Kidney (tissue), 14 donors: ENCODE data around the gene CCDC172. TPM values are rescaled to one million over a fixed set of nuclear protein-coding genes. Genes with fewer than 3 reads are reported as not detected.
"Not testable (repeated sequence)": the region's sequence is repeated elsewhere in the genome, so short reads cannot be mapped to it uniquely, and the experiment has no call there.

ENCODE experiments used
- DNase-seq, 5 donors: peaks; one replicate each; pipeline ENCODE4 v3.0.0-alpha.2; 2013 to 2020
- FAIRE-seq: peaks from 2 replicates; lab custom pipeline; 2012; peaks lifted over from hg19 to GRCh38; lab: Jason Lieb, UNC
- H3K27ac ChIP-seq, 2 donors: one replicate each; pipeline ENCODE4 v1.7.0; 2013; ENCODE audit warnings: low read depth in 2 of 2, low read length in 2 of 2, inconsistent platforms in 1 of 2
- H3K27me3 ChIP-seq: one replicate; pipeline ENCODE4 v1.7.1; 2013; ENCODE audit warnings: low read length, inconsistent platforms; ENCODE audit not compliant: control insufficient read depth, insufficient read depth
- H3K36me3 ChIP-seq, 3 donors: one replicate each; pipeline versions ENCODE4 v1.7.0 to v1.7.1; 2013; ENCODE audit warnings: low read length in 3 of 3, control low read depth in 1 of 3, inconsistent platforms in 1 of 3; ENCODE audit not compliant: insufficient read depth in 3 of 3, control insufficient read depth in 2 of 3
- H3K4me1 ChIP-seq, 3 donors: one replicate each; pipeline versions ENCODE4 v1.7.0 to v1.7.1; 2013; ENCODE audit warnings: low read length in 3 of 3, inconsistent platforms in 1 of 3, low read depth in 1 of 3; ENCODE audit not compliant: control insufficient read depth in 2 of 3, insufficient read depth in 2 of 3
- H3K4me3 ChIP-seq, 3 donors: one replicate each; pipeline versions ENCODE4 v1.7.0 to v1.8.1; 2013; ENCODE audit warnings: low read length in 3 of 3, control low read depth in 1 of 3, inconsistent platforms in 1 of 3
- H3K9ac ChIP-seq, 3 donors: one replicate each; pipeline versions ENCODE4 v1.7.0 to v1.7.1; 2013; ENCODE audit warnings: low read length in 3 of 3, control low read depth in 1 of 3, inconsistent platforms in 1 of 3
- H3K9me3 ChIP-seq, 3 donors: one replicate each; pipeline versions ENCODE4 v1.7.0 to v1.7.1; 2013; ENCODE audit warnings: low read length in 3 of 3, control low read depth in 1 of 3, inconsistent platforms in 1 of 3; ENCODE audit not compliant: control insufficient read depth in 2 of 3, insufficient read depth in 1 of 3
- intact Hi-C: fragments of 100-400 bp; cut with DNase I; formaldehyde crosslinking; loops from one replicate; pipeline ENCODE4 v1.11.1; 2022
- polyA plus RNA-seq: library from polyadenylated mRNA; stranded (reverse); fragments of 350-450 nt; fragmentation: Illumina TruSeq; extraction: RNeasy Lipid Tissue Mini Kit (QIAGEN cat#74804); gene quantifications from one replicate; pipeline ENCODE4 v1.2.3, GENCODE V29; 2014; ENCODE audit warnings: low read depth, low replicate concordance; ENCODE audit not compliant: insufficient read depth
- total RNA-seq: library from RNA; stranded (reverse); fragmentation: NEBNext Ultra II Directional; extraction: Animal tissue kit (Norgen Biotek cat#: 25700); gene quantifications from one replicate; pipeline ENCODE4 v1.2.1, GENCODE V29; 2021
- TF ChIP-seq, protein P1 (sequence below): IDR thresholded peaks from 3 replicates; pipeline ENCODE4 v1.5.1; 2012; ENCODE audit warnings: mild to moderate bottlenecking, moderate library complexity, borderline replicate concordance; ENCODE audit not compliant: insufficient read depth; ENCODE audit errors: extremely low read depth
- donor health status: control.
- donor health status: control.
- donor health status: control.
- donor health status: control.
- donor health status: control.
- donor health status: DM: yes; HTN: yes; CAD: no.
- donor health status: Normal renal cell carcinoma (clear cell type).

Gene CCDC172
- total and polyA plus RNA-seq, 2 donors from 2014 or later, result not detected

DNA sequence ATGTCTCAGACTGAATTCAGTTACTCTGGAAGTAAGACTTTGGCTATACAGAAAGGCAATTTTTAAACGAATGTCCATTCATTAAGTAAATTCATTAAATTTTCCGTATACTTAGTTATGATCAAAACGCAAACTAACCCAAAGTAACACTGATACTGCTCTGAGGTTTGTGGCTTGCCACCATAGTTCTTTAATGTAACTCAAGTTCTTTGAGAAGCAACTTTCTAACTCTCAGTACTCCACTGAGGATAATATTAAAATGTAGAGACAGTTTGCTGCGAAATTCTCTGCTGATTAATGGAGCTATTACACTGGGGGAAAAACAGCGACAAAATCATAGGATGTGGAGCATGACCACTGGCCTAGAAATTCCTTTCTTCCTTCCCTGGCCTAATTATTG lies 58.0 kb downstream of the CCDC172 start:
- Histone ChIP-seq H3K9ac (no peak overlapping the region), H3K27ac (no peak overlapping the region), H3K36me3 (no peaks in the 10 kb centered on the region), H3K27me3 (no peaks in the 10 kb centered on the region), H3K4me1 (no peaks in the 10 kb centered on the region), H3K9me3 (no peaks in the 10 kb centered on the region), H3K4me3 (no peak overlapping the region)
- FAIRE-seq (no peak), DNase-seq (no peak)
- intact Hi-C loops, result no loop called here
- TF ChIP-seq, protein P1, sequence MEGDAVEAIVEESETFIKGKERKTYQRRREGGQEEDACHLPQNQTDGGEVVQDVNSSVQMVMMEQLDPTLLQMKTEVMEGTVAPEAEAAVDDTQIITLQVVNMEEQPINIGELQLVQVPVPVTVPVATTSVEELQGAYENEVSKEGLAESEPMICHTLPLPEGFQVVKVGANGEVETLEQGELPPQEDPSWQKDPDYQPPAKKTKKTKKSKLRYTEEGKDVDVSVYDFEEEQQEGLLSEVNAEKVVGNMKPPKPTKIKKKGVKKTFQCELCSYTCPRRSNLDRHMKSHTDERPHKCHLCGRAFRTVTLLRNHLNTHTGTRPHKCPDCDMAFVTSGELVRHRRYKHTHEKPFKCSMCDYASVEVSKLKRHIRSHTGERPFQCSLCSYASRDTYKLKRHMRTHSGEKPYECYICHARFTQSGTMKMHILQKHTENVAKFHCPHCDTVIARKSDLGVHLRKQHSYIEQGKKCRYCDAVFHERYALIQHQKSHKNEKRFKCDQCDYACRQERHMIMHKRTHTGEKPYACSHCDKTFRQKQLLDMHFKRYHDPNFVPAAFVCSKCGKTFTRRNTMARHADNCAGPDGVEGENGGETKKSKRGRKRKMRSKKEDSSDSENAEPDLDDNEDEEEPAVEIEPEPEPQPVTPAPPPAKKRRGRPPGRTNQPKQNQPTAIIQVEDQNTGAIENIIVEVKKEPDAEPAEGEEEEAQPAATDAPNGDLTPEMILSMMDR, result no peak

DNA sequence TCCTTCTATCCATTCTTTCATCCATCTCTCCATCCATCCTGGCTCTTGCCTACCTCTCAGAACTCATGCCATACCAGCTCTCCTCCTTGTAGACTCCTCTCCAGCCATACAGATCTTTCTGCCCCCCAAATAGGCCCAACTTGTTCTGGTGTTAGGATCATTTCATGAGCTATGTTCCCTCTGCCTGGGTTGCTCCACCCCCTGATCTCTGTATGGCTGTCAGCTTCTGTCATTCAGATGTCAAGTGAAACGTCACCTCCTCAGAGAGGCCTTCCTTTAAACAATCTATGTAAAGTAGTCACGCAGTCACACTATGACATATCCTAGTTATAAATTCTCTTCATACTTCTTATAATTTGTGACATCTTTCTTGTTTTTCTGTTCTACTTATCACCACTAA lies 61.1 kb downstream of the CCDC172 start:
- FAIRE-seq, result no peak

DNA sequence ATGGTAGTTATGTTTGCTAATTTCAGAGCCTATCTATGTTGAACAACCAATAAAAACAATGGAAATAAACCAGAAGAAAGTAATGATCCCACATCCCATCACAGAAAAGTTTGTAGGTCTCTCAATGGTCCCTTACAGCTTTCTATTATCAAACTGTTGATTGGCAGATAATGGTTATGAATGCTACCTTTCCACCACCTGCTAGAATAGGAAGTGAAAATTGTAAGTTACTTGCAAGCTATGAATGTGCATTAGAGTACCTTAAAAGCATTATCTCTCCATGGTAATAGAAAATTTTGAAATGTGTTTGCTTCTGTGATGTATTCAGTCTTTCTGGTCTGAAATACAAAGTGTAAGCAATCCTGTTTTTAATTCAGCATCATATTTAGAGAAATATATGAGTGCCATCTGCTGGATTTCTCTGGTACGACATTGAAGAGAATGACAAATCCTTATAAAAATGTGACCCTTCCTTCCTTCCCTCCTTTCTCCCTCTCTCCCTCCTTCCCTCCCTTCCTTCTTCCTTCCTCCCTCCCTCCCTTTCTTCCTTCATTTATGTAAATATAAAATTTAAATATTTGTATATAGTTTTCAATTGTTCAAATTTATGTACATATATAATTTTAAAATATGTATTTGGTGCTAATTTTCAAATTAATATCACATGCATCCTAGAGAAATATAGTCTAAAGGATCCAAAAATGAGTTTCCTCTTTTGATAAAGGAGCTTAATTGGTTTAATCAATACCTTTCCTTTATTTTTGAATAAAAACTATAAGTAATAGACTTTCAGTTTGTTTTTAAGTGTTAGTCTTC lies 62.0 kb downstream of the CCDC172 start:
- Histone ChIP-seq H3K9ac (no peak overlapping the region), H3K36me3 (no peaks in the 10 kb centered on the region), H3K27me3 (no peaks in the 10 kb centered on the region), H3K4me3 (no peak overlapping the region), H3K4me1 (no peaks in the 10 kb centered on the region), H3K27ac (no peak overlapping the region), H3K9me3 (no peaks in the 10 kb centered on the region)
- TF ChIP-seq, protein P1, result peak; percentile 34
- FAIRE-seq (peak; percentile 44), DNase-seq (peak in 2 of 5 donors; percentile 69 to 70)
- intact Hi-C loops, result no loop called here

More for the DNA sequence above, 61.1 kb downstream of the CCDC172 start:
- intact Hi-C loops, result no loop called here
- TF ChIP-seq, protein P1, result no peak
- Histone ChIP-seq H3K27ac (no peak overlapping the region), H3K36me3 (no peaks in the 10 kb centered on the region), H3K4me3 (no peak overlapping the region), H3K27me3 (no peaks in the 10 kb centered on the region), H3K9me3 (no peaks in the 10 kb centered on the region), H3K9ac (no peak overlapping the region), H3K4me1 (no peaks in the 10 kb centered on the region)
- no peak for DNase-seq

DNA sequence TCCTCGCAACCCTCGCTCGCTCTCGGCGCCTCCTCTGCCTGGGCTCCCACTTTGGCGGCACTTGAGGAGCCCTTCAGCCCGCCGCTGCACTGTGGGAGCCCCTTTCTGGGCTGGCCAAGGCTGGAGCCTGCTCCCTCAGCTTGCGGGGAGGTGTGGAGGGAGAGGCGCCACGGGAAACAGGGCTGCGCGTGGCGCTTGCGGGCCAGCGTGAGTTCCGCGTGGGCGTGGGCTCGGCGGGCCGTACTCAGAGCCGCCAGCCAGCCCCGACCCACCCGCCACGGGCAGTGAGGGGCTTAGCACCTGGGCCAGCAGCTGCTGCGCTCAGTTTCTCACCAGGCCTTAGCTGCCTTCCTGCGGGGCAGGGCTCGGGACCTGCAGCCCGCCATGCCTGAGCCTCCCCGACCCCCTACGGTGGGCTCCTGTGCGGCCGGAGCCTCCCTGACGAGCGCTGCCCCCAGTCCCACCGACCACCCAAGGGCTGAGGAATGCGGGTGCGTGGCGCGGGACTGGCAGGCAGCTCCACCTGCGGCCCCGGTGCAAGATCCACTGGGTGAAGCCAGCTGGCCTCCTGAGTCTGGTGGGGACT lies 69.1 kb downstream of the CCDC172 start:
- H3K27me3 ChIP-seq, DNase-seq, H3K4me1 ChIP-seq, FAIRE-seq, H3K36me3 ChIP-seq, H3K9me3 ChIP-seq, H3K27ac ChIP-seq, H3K4me3 ChIP-seq, H3K9ac ChIP-seq, intact Hi-C loops: not testable (repeated sequence)
